Suprapubic skin (tissue), 4 donors: ENCODE results near the gene USP53. TPM values are rescaled to one million over a fixed set of nuclear protein-coding genes. Genes with fewer than 3 reads are reported as not detected.
A peak's percentile ranks its signal among the peaks of the same experiment; 100 is the strongest.

Source experiments
- DNase-seq, 2 donors: peaks; one replicate each; pipeline ENCODE4 v3.0.0-alpha.2; 2019; ENCODE audit warnings: low spot score in 2 of 2
- H3K27ac ChIP-seq: fragments of 200-600 bp; sonication (generic); one replicate; pipeline ENCODE4 v1.5.1; 2019
- H3K27me3 ChIP-seq: fragments of 200-600 bp; sonication (generic); one replicate; pipeline ENCODE4 v1.5.1; 2019
- H3K36me3 ChIP-seq: fragments of 200-600 bp; sonication (generic); one replicate; pipeline ENCODE4 v1.5.1; 2019
- H3K4me1 ChIP-seq: fragments of 200-600 bp; sonication (generic); one replicate; pipeline ENCODE4 v1.5.1; 2019
- H3K4me3 ChIP-seq: fragments of 200-600 bp; sonication (generic); one replicate; pipeline ENCODE4 v1.5.1; 2019; ENCODE audit warnings: mild to moderate bottlenecking
- H3K9me3 ChIP-seq: fragments of 200-600 bp; sonication (generic); one replicate; pipeline ENCODE4 v1.5.1; 2019
- CTCF ChIP-seq, 2 donors: fragments of 200-600 bp in 1 of 2; fragments of 450-650 bp in 1 of 2; sonication (generic) in 1 of 2; IDR thresholded peaks; one replicate each; pipeline ENCODE4 v1.5.1; 2016 to 2019; ENCODE audit warnings: antibody characterized with exemption in 2 of 2, mild to moderate bottlenecking in 1 of 2, moderate library complexity in 1 of 2
- EP300 ChIP-seq: sonication (generic); formaldehyde crosslinking; IDR thresholded peaks from one replicate; pipeline ENCODE4 v1.6.1; 2017; ENCODE audit warnings: antibody characterized with exemption
- POLR2A ChIP-seq, 2 donors: fragments of 450-650 bp; IDR thresholded peaks; one replicate each; pipeline ENCODE4 v1.6.1; 2017; ENCODE audit warnings: antibody characterized with exemption in 2 of 2, mild to moderate bottlenecking in 2 of 2, moderate library complexity in 2 of 2
- POLR2AphosphoS5 ChIP-seq, 3 donors: sonication (generic); formaldehyde crosslinking; IDR thresholded peaks; one replicate each; pipeline ENCODE4 v1.6.1; 2017; ENCODE audit warnings: antibody characterized with exemption in 3 of 3
- WGBS: methylation state at CpG from one replicate; pipeline ENCODE4 v1.1.5; 2018; 5-methylcytosine and 5-hydroxymethylcytosine counted together
- total RNA-seq, 4 donors: library from RNA; depleted of rRNA; stranded (reverse); fragments of >200 nt; gene quantifications; one replicate each; pipeline ENCODE4 v1.1.0, GENCODE V29; 2016

The USP53 gene
- total RNA-seq, 4 donors from 2014 or later, result 21.1 to 57.3 (median 37.8) TPM

- no peaks in the 10 kb centered on the region for H3K27me3 ChIP-seq
- no peaks in the 10 kb centered on the region for H3K9me3 ChIP-seq
- no peak overlapping the region for H3K4me3 ChIP-seq
- WGBS, result 74% methylated on average over 4 of the region's 4 CpGs
- peaks cover 19% of the 10 kb centered on the region for H3K4me1 ChIP-seq
- TF ChIP-seq POLR2A (IDR thresholded peaks at IDR 0.05) (no peak), EP300 (no peak)
- H3K36me3 ChIP-seq, result no peaks in the 10 kb centered on the region
- no peak for DNase-seq
- peak overlapping the region; percentile 50 for H3K27ac ChIP-seq
Observed at GRCh38 chr4:119204916-119205315, 7.6 kb upstream of the USP53 start.

- no peak for DNase-seq
- Histone ChIP-seq H3K4me1 (peaks cover 21% of the 10 kb centered on the region), H3K9me3 (no peaks in the 10 kb centered on the region), H3K27ac (peak overlapping the region; percentile 50), H3K36me3 (no peaks in the 10 kb centered on the region), H3K27me3 (no peaks in the 10 kb centered on the region), H3K4me3 (no peak overlapping the region)
- TF ChIP-seq POLR2AphosphoS5 (IDR thresholded peaks at IDR 0.05) (no peak), POLR2A (IDR thresholded peaks at IDR 0.05) (no peak), EP300 (no peak), CTCF (IDR thresholded peaks at IDR 0.05) (no peak)
Observed at GRCh38 chr4:119205690-119206089, 6.8 kb upstream of the USP53 start.

- no peak for DNase-seq
- no peaks in the 10 kb centered on the region for H3K9me3 ChIP-seq
- peak overlapping the region; percentile 50 for H3K27ac ChIP-seq
- H3K4me1 ChIP-seq, result peaks cover 26% of the 10 kb centered on the region
- TF ChIP-seq POLR2A (IDR thresholded peaks at IDR 0.05) (no peak), CTCF (IDR thresholded peaks at IDR 0.05) (no peak), POLR2AphosphoS5 (IDR thresholded peaks at IDR 0.05) (no peak), EP300 (no peak)
- 55% methylated on average over 1 of the region's 1 CpG for WGBS
- H3K27me3 ChIP-seq, result no peaks in the 10 kb centered on the region
- no peak overlapping the region for H3K4me3 ChIP-seq
- H3K36me3 ChIP-seq, result no peaks in the 10 kb centered on the region
Observed at GRCh38 chr4:119206178-119206577, 6.3 kb upstream of the USP53 start.

- Histone ChIP-seq H3K4me3 (no peak overlapping the region), H3K27ac (peak overlapping the region; percentile 50), H3K4me1 (peaks cover 30% of the 10 kb centered on the region), H3K27me3 (no peaks in the 10 kb centered on the region), H3K36me3 (no peaks in the 10 kb centered on the region), H3K9me3 (no peaks in the 10 kb centered on the region)
- DNase-seq, result no peak
- TF ChIP-seq EP300 (no peak), POLR2AphosphoS5 (IDR thresholded peaks at IDR 0.05) (no peak), POLR2A (IDR thresholded peaks at IDR 0.05) (no peak), CTCF (IDR thresholded peaks at IDR 0.05) (no peak)
- 19% methylated on average over 1 of the region's 1 CpG for WGBS
Observed at GRCh38 chr4:119207051-119207450, 5.5 kb upstream of the USP53 start.

GRCh38 chr4:119209077-119209476, 3.4 kb upstream of the USP53 start:
- no peaks in the 10 kb centered on the region for H3K27me3 ChIP-seq
- H3K4me3 ChIP-seq, result no peak overlapping the region
- no peak for DNase-seq
- H3K9me3 ChIP-seq, result no peaks in the 10 kb centered on the region
- TF ChIP-seq POLR2AphosphoS5 (IDR thresholded peaks at IDR 0.05) (peak in 2 of 3 donors; percentile 33 to 40), EP300 (no peak), POLR2A (IDR thresholded peaks at IDR 0.05) (no peak), CTCF (IDR thresholded peaks at IDR 0.05) (no peak)
- no peaks in the 10 kb centered on the region for H3K36me3 ChIP-seq
- peaks cover 30% of the 10 kb centered on the region for H3K4me1 ChIP-seq
- H3K27ac ChIP-seq, result peak overlapping the region; percentile 79

GRCh38 chr4:119209586-119209985, 2.9 kb upstream of the USP53 start:
- WGBS, result 100% methylated on average over 1 of the region's 1 CpG
- Histone ChIP-seq H3K4me3 (no peak overlapping the region), H3K27ac (peak overlapping the region; percentile 79), H3K27me3 (no peaks in the 10 kb centered on the region), H3K4me1 (peaks cover 36% of the 10 kb centered on the region), H3K9me3 (no peaks in the 10 kb centered on the region), H3K36me3 (no peaks in the 10 kb centered on the region)
- DNase-seq, result no peak
- TF ChIP-seq EP300 (no peak), CTCF (IDR thresholded peaks at IDR 0.05) (no peak), POLR2A (IDR thresholded peaks at IDR 0.05) (no peak), POLR2AphosphoS5 (IDR thresholded peaks at IDR 0.05) (no peak)
